ENCODE results near the gene ENPP6.
"Not testable (repeated sequence)": the region's sequence is repeated elsewhere in the genome, so short reads cannot be mapped to it uniquely, and the experiment has no call there.

The ENPP6 gene

DNA sequence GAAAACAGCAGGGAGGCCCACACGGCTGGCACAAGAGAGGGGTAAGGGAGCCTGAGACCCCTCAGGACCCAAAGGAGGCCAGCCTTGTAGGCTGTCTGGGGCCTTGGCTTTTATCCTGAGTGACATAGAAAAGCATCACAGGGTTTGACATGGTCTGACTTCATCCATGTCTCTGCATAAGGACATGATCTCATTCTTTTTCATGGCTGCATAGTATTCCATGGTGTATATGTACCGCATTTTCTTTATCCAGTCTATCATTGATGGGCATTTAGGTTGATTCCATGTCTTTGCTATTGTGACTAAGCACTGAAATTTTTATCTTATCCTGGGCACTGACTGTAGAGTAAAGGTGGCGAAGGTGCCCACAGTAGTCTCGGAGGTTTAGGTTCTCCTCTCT is 166.4 kb downstream of the ENPP6 start:
- DNase-seq: not testable (repeated sequence)

DNA sequence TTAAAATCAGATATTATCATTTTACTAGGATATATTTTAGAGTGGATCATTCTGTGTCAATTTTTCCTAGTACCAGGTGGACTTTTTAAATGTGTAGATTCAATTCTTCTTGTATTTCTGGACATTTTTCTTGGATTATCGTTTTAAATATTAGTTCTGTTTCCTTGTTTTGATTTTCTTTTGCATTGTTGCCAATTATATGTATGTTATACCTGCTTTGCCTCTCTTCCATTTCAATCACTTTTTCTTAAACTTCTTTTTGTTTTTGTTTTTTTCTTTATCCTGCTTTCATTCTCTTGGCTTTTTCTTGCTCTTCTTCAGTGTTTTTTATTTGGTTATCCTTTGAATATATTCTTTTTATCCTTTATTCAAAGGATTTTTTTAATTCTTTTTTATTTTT is 171.5 kb downstream of the ENPP6 start:
- no peak for DNase-seq

DNA sequence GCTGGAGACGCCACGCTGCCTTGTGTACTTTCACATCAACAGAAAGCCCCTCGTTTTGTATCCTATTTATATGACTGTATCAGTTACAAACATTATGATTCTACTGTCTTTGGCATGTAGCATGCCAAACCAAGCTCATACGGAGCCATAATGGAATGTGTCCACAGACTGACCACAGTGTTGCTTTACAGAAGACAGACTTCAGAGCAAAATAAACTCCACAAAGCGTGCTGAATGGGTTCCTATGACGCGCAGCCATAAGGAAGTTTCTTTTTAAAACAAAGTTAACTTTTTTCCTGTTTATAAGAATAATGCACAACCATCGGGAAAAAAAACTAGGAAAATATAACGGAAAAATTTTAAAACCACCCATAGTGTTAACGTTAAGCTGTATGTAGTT is 176.5 kb downstream of the ENPP6 start:
- no peak for DNase-seq

DNA sequence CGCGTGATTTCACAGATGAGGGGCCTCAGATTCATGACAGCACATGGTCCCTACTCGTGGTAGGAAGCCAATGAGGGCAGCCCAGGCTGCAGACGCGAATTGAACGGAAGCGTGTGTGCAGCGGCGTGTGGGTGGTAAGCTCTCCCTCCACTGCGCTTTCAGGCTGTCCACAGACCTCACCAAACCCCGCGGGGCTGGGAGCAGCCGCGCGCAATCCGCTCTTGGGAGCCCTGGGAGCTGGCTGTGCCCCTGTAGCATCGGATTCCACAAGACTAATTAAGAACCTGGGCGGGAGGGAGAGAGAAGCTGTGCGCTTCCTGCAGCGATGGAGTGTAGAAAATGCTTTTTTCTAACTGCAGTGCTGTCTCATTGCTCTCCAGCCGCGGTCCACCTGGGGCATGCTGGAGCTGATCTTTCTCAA is 177.7 kb downstream of the ENPP6 start:
- no peak for DNase-seq
